ENCODE measurements around the gene BATF3.

The BATF3 gene

GRCh38 chr1:212700892-212701819 is 1.5 kb upstream of the BATF3 start:
- Histone ChIP-seq H3K4me2 (ENCODE audit: insufficient read depth, low read length) (no peak overlapping the region), H3K27ac (ENCODE audit: low read length) (no peak overlapping the region), H2AFZ (ENCODE audit: low read depth, low read length) (no peak overlapping the region), H3K36me3 (ENCODE audit: insufficient read depth, low read length) (0 out of 2 replicates have a peak, but pooled peaks cover 2% of the 10 kb centered on the region), H3K27me3 (ENCODE audit: insufficient read depth, low read length, poor library complexity) (peaks cover 15% of the 10 kb centered on the region), H3K4me3 (ENCODE audit: low read depth in 1 of 2, low read length in 2 of 2) (no peak overlapping the region), H3K4me1 (ENCODE audit: insufficient read depth, low read length) (peaks cover 25% of the 10 kb centered on the region), H3K79me2 (ENCODE audit: insufficient read depth, low read length) (no peaks in the 10 kb centered on the region), H3K9me3 (ENCODE audit: insufficient read depth, low read length, severe bottlenecking) (no peaks in the 10 kb centered on the region), H3K9ac (ENCODE audit: low read depth, low read length) (no peak overlapping the region), H4K20me1 (ENCODE audit: insufficient read depth, low read length) (no peaks in the 10 kb centered on the region)
- TF ChIP-seq EZH2 (IDR thresholded peaks at IDR 0.05; ENCODE audit: borderline replicate concordance, low read depth, low read length, severe bottlenecking) = no peak
- no peak for TF ChIP-seq CTCF (IDR thresholded peaks at IDR 0.05; ENCODE audit: borderline replicate concordance, extremely low read depth, low read length, poor library complexity, severe bottlenecking)
- ATAC-seq (ENCODE audit: insufficient read depth, low read depth) (no peak), DNase-seq (no peak)

DNA sequence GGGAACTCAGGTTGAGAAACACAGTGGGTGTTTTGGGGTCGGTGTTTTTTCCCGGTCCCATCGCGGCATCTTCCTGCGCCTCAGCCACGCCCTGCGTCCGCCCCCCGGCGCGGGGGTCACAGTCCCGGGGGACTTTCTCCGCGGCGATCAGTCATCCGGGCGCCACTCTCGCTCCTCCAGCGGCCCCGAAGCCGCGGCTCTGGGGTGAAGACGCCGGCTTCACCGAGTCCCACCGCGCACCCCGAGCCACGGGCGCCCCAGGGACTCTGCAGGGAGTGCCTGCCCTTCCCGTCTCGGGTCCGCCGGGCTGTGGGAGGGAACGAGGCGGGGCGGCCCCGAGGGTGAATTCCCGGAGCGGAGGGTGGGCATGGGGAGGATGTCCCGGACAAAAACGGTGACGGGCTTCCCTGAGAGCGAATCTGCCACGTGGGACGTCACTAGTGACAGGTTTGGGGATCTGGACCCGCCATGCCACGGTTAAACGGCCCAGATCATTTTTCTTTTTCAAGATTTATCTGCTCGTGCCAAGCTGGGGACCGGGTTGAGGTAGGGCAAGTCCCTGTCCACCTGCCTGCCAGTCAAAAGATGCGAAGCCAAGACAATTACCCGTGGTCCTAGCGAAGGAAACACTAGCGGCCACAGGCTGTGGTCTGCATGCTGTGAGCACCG is 717 bp upstream of the BATF3 start:
- Histone ChIP-seq H3K4me2 (ENCODE audit: insufficient read depth, low read length) (peak overlapping the region; percentile 88), H3K27me3 (ENCODE audit: insufficient read depth, low read length, poor library complexity) (peaks cover 15% of the 10 kb centered on the region), H3K9ac (ENCODE audit: low read depth, low read length) (peak overlapping the region; percentile 64; the same call in 1 of the 2 replicates), H2AFZ (ENCODE audit: low read depth, low read length) (peak overlapping the region; percentile 90), H3K79me2 (ENCODE audit: insufficient read depth, low read length) (no peaks in the 10 kb centered on the region), H3K27ac (ENCODE audit: low read length) (no peak overlapping the region), H3K36me3 (ENCODE audit: insufficient read depth, low read length) (0 out of 2 replicates have a peak, but pooled peaks cover 2% of the 10 kb centered on the region), H3K4me1 (ENCODE audit: insufficient read depth, low read length) (peaks cover 25% of the 10 kb centered on the region), H3K4me3 (ENCODE audit: low read depth in 1 of 2, low read length in 2 of 2) (peak overlapping the region; percentile 15 to 75; a peak in 3 of 4 replicates), H3K9me3 (ENCODE audit: insufficient read depth, low read length, severe bottlenecking) (no peaks in the 10 kb centered on the region), H4K20me1 (ENCODE audit: insufficient read depth, low read length) (no peaks in the 10 kb centered on the region)
- DNase-seq (no peak), ATAC-seq (ENCODE audit: insufficient read depth, low read depth) (peak; percentile 21; the same call in 1 of the 3 replicates)
- no peak for TF ChIP-seq CTCF (IDR thresholded peaks at IDR 0.05; ENCODE audit: borderline replicate concordance, extremely low read depth, low read length, poor library complexity, severe bottlenecking)
- no peak for TF ChIP-seq EZH2 (IDR thresholded peaks at IDR 0.05; ENCODE audit: borderline replicate concordance, low read depth, low read length, severe bottlenecking)

DNA sequence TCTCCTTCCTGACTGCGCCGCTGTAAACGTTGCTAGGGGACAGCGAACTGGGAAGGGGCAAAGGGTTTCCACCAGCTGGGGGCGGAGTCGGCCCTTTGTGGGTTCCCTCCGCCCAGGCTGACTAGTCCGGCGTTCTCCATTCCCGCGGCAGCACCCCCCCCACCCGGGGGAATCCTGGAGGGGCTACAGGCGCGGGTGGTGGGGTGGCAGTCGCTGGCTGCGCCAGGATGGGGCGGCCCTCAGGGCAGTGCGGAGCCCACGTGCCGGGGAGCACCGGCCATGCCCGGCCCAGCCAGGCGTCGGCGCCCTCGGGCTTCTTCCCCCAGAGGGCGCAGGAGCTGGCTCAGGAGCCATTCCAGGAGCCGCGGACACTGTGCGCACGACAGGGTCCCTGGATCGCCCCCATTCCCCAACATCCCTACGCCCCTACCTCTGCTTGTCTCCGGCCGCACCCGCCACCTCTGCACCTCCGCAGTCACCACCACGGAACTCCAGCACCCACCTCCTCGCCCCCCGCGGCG is 476 bp downstream of the BATF3 start:
- H3K79me2 ChIP-seq (ENCODE audit: insufficient read depth, low read length) = no peaks in the 10 kb centered on the region
- DNase-seq (peak; percentile 51), ATAC-seq (ENCODE audit: insufficient read depth, low read depth) (peak; percentile 83)
- 0 out of 2 replicates have a peak, but pooled peaks cover 2% of the 10 kb centered on the region for H3K36me3 ChIP-seq (ENCODE audit: insufficient read depth, low read length)
- no peaks in the 10 kb centered on the region for H4K20me1 ChIP-seq (ENCODE audit: insufficient read depth, low read length)
- peak overlapping the region; percentile 28 to 75; a peak in 3 of 4 replicates for H3K4me3 ChIP-seq (ENCODE audit: low read depth in 1 of 2, low read length in 2 of 2)
- TF ChIP-seq EZH2 (IDR thresholded peaks at IDR 0.05; ENCODE audit: borderline replicate concordance, low read depth, low read length, severe bottlenecking) (no peak), CTCF (IDR thresholded peaks at IDR 0.05; ENCODE audit: borderline replicate concordance, extremely low read depth, low read length, poor library complexity, severe bottlenecking) (peak; percentile 69)
- H3K9me3 ChIP-seq (ENCODE audit: insufficient read depth, low read length, severe bottlenecking) = no peaks in the 10 kb centered on the region
- peak overlapping the region; percentile 88 for H3K4me2 ChIP-seq (ENCODE audit: insufficient read depth, low read length)
- H3K27me3 ChIP-seq (ENCODE audit: insufficient read depth, low read length, poor library complexity) = peaks cover 15% of the 10 kb centered on the region
- H3K4me1 ChIP-seq (ENCODE audit: insufficient read depth, low read length) = peaks cover 25% of the 10 kb centered on the region
- H3K9ac ChIP-seq (ENCODE audit: low read depth, low read length) = peak overlapping the region; percentile 64
- H3K27ac ChIP-seq (ENCODE audit: low read length) = no peak overlapping the region
- H2AFZ ChIP-seq (ENCODE audit: low read depth, low read length) = peak overlapping the region; percentile 90

Measured in DND-41 (cell line).